C4-2B (cell line): Measurements from ENCODE around the gene OPA3.

Experiments
- H3K27ac ChIP-seq: fragments of 450-650 bp; 2 replicates; pipeline ENCODE4 v1.5.1; 2017
- ZFX ChIP-seq: fragments of 450-650 bp; IDR thresholded peaks from 2 replicates; pipeline ENCODE4 v1.6.1; 2017
- TF ChIP-seq, protein P1 (sequence below): fragments of 450-650 bp; conservative IDR thresholded peaks from 2 replicates; pipeline ENCODE4 v1.5.1; 2017; ENCODE audit warnings: mild to moderate bottlenecking

The OPA3 gene

DNA sequence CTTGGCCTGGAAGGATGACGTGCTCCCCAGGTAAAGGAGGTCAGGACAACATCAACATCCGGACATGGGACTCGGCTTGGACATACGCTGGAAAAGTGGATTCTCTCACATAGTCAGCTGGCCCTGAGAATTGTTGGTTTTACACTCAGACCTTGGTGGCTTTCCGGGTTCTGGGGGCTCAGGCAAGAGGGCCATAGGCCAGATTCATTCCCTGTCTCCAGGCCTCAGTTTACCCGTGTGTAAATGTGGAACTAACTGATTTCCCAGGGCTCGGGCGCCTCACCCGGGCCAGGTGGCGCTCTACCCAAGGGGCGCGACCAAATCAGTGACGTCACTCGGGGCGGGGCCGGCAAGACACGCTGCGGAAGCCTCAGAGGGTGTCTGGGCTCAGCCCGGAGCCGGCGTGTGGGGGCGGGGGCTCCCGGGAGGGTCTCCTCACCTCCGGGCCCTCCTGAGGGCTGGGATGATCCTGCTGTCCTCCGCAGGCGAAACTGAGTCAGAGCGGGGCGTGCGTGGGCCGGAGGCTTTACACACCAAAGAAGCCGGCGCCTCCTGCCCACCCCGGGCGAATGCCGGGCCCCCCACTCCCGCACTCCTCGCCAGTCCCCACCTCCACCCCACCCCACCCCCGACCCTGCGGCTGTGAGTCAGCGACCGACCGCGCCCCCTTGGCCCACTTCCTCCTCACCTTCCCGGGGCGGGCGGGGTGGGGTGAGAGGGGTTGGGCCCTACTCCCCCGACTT, 78.2 kb downstream of the OPA3 start:
- TF ChIP-seq, protein P1, sequence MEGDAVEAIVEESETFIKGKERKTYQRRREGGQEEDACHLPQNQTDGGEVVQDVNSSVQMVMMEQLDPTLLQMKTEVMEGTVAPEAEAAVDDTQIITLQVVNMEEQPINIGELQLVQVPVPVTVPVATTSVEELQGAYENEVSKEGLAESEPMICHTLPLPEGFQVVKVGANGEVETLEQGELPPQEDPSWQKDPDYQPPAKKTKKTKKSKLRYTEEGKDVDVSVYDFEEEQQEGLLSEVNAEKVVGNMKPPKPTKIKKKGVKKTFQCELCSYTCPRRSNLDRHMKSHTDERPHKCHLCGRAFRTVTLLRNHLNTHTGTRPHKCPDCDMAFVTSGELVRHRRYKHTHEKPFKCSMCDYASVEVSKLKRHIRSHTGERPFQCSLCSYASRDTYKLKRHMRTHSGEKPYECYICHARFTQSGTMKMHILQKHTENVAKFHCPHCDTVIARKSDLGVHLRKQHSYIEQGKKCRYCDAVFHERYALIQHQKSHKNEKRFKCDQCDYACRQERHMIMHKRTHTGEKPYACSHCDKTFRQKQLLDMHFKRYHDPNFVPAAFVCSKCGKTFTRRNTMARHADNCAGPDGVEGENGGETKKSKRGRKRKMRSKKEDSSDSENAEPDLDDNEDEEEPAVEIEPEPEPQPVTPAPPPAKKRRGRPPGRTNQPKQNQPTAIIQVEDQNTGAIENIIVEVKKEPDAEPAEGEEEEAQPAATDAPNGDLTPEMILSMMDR: peak; percentile 49
- TF ChIP-seq ZFX: no peak
- peak overlapping the region; percentile 82 for H3K27ac ChIP-seq

DNA sequence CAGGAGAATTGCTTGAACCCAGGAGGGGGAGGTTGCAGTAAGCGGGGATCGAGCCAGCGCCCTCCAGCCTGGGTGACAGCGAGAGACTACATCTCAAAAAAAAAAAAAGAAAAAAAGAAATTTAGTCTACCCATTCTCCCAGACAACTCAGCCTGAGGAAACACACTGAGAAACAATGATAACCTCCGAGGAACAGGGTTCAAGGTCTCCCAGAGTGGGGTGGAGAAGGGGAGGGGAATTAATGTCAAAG, 78.7 kb downstream of the OPA3 start:
- H3K27ac ChIP-seq: peak overlapping the region; percentile 82
- TF ChIP-seq, protein P1: no peak
- no peak for TF ChIP-seq ZFX

DNA sequence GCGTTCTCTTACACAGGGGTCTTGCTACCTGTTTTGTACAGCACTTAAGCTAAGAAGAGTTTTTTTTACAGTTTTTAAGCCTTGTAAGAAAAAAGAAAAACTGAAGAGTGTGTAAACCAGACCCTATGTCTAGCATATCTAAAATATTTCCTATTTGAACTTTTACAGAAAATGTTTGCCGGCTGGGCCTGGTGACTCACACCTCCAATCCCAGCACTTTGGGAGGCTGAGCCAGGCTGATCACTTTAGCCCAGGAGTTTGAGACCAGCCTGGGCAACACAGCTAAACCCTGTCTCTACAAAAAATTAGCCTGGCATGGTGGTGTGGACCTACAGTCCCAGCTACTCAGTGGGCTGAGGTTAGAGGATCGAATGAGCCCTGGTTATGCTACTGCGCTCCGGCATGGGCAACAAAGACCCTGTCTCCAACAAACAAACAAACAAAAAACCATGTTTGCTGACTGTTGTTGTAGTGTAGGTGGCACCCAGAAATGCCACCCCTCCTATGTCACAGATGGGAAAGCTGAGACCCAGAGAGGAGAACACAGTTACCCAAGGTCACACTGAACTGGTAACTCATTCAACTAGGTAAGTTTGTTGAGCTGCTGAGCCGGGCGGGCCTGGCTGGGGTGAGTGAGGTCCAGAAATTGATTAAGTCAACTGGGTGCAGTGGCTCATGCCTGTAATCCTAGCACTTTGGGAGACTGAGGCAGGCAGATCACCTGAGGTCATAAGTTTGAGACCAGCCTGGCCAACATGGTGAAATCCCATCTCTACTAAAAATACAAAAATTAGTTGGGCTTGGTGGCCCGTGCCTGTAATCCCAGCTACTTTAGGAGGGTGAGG, 79.2 kb downstream of the OPA3 start:
- TF ChIP-seq, protein P1: no peak
- TF ChIP-seq ZFX: no peak
- H3K27ac ChIP-seq: peak overlapping the region; percentile 82

DNA sequence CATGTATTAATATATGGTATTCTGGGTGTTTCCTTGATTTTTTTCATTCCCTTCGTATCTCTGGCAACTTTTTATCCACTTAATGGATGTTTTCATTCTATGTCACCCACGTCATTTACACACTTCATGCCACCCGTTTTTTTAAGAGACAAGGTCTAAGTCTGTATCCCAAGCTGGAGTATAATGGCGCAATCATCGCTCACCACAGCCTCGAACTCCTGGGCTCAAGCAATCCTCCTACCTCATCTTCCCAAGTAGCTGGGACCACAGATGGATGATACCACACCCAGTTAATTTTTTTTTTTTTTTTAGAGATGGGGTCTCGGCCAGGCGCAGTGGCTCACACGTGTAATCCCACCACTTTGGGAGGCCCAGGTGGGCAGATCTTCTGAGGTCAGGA, 80.7 kb downstream of the OPA3 start:
- no peak for TF ChIP-seq ZFX
- TF ChIP-seq, protein P1: no peak
- no peak overlapping the region for H3K27ac ChIP-seq

DNA sequence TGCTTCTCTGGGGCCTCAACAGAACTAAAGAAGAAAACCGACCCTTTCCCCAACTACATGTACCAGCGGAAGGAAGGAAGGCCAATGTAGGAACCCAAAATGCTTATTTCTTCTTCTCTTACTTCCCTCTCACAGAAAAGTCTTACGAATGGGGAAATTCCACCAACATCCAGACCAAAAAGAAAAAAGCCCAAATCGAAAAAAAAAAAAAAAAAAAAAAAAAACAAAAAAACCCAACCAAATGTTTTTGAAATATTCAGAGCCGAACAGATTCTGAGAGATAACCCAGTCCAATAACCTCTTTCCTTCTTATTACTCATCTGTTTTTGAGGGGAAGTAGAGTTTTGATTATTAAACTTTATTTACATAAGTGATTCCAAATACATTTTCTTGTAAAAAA, 82.5 kb downstream of the OPA3 start:
- TF ChIP-seq ZFX: no peak
- TF ChIP-seq, protein P1: no peak
- H3K27ac ChIP-seq: no peak overlapping the region

DNA sequence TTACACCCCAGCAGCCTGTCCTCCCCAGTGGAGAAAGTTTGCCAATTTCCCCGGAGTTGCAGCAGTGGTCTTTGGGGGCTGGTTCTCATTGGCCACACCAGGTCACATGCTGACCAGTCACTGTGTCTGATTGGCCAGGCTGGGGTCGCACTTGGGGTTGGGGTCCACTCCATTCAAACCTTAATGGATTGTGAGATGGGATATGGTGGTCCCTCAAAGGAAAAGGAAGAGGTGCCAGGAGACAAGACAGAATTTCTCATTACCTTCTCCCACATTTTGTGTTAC, 82.9 kb downstream of the OPA3 start:
- TF ChIP-seq, protein P1: no peak
- no peak for TF ChIP-seq ZFX

DNA sequence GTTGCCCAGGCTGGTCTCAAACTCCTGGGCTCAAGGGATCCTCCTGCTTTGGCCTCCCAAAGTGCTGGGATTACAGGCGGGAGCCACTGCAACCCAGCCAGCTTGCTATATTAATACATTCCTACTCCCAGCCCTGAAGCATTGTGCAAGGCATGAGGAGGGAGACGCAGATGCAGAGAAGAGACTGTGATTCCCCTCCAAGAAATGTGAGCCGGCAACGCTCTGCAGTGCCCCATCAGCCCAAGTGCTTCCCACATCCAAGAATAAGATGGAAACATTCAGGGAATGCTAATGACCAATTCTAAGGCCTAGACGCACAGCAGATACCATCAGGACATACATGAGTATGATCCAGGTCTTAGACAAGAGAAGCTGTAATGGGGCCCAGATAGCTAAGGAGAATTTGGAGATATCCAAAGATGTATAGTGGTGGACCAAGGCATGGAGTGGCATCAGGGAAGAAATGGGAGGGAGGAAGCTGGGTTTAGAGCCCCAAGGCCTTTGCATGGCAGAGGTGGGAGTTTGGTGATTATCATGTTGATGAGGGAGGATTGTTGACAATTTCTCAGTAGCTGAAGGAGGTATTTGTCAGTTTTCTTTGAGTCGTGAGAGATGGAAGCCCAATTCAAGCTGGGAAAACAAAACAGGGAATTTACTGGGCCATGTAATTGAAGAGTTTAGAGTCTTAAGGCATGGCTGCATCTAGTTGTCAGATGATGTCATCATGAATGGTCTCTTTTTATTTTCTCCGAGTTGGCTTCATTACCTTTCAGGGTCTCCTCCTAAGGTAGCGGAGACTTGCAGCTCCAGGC, 83.5 kb downstream of the OPA3 start:
- no peak for TF ChIP-seq ZFX
- TF ChIP-seq, protein P1: no peak
- no peak overlapping the region for H3K27ac ChIP-seq

More for the DNA sequence above, 82.9 kb downstream of the OPA3 start:
- H3K27ac ChIP-seq: no peak overlapping the region
